Panc1 (cell line): ENCODE data around the gene NPHP4. TPM values are rescaled to one million over a fixed set of nuclear protein-coding genes. Genes with fewer than 3 reads are reported as not detected.

ENCODE experiments used
- ATAC-seq: fragments of 200-7000 bp; cut with Tn5 transposase; 2 replicates; pipeline ENCODE4 v1.9.1; 2020; ENCODE audit warnings: mild to moderate bottlenecking, moderate library complexity
- BruUV-seq: library from RNA; stranded (reverse); fragments of 400-500 nt; replicated peaks from 2 replicates; lab custom pipeline; 2021; lab: Mats Ljungman, UMichigan
- CTCF ChIA-PET: fragments of 300-600 bp; sonication (Branson Sonifier 250); formaldehyde crosslinking; loops from one replicate; lab custom pipeline; 2022; ENCODE audit warnings: antibody characterized with exemption; lab: Charles Lee
- POLR2A ChIA-PET: fragments of 300-600 bp; sonication (Branson Sonifier 250); formaldehyde crosslinking; loops from one replicate; lab custom pipeline; 2022; ENCODE audit warnings: antibody characterized with exemption; lab: Charles Lee
- DNase-seq: peaks from one replicate; pipeline ENCODE4 v3.0.0-alpha.2; 2010; ENCODE audit warnings: low read depth, low spot score
- H3K27ac ChIP-seq: 2 replicates; pipeline ENCODE4 v1.5.1; 2011; ENCODE audit warnings: mild to moderate bottlenecking, low read length, inconsistent platforms
- H3K27me3 ChIP-seq: fragments of 200-500 bp; sonication (Bioruptor generic); 2 replicates; pipeline ENCODE4 v1.6.0; 2014; ENCODE audit warnings: low read length, inconsistent platforms; ENCODE audit not compliant: control insufficient read depth, insufficient read depth
- H3K36me3 ChIP-seq: fragments of 200-500 bp; sonication (Bioruptor generic); 2 replicates; pipeline ENCODE4 v1.5.1; 2014; ENCODE audit warnings: inconsistent platforms, mild to moderate bottlenecking, low read length, moderate library complexity; ENCODE audit not compliant: control insufficient read depth, insufficient read depth
- H3K4me1 ChIP-seq: 2 replicates; pipeline ENCODE4 v1.5.1; 2011; ENCODE audit warnings: inconsistent platforms, mild to moderate bottlenecking, low read length, moderate library complexity; ENCODE audit not compliant: control insufficient read depth, insufficient read depth
- H3K4me3 ChIP-seq, 2 experiments: 2 replicates each; pipeline ENCODE4 v1.5.1; 2011 to 2012; ENCODE audit warnings: low read depth in 2 of 2, low read length in 2 of 2, mild to moderate bottlenecking in 2 of 2, inconsistent platforms in 1 of 2, moderate library complexity in 1 of 2
- H3K9me3 ChIP-seq: fragments of 200-500 bp; sonication (Bioruptor generic); 2 replicates; pipeline ENCODE4 v1.5.1; 2014; ENCODE audit warnings: low read depth, mild to moderate bottlenecking, inconsistent platforms, low read length, moderate library complexity; ENCODE audit not compliant: control insufficient read depth, insufficient read depth
- CTCF ChIP-seq: fragments of 450-650 bp; IDR thresholded peaks from 2 replicates; pipeline ENCODE4 v1.5.1; 2017; ENCODE audit warnings: mild to moderate bottlenecking
- POLR2AphosphoS5 ChIP-seq: IDR thresholded peaks from 2 replicates; pipeline ENCODE4 v1.6.1; 2012; ENCODE audit warnings: mild to moderate bottlenecking, low read depth, low read length, moderate library complexity
- SIN3A ChIP-seq: IDR thresholded peaks from 2 replicates; pipeline ENCODE4 v1.6.1; 2012; ENCODE audit warnings: low read depth, mild to moderate bottlenecking, low read length, moderate library complexity, borderline replicate concordance; ENCODE audit not compliant: insufficient read depth
- TCF7L2 ChIP-seq: IDR thresholded peaks from 2 replicates; pipeline ENCODE4 v1.6.1; 2011; ENCODE audit warnings: mild to moderate bottlenecking, low read depth, low read length, inconsistent platforms
- in situ Hi-C: cut with HindIII; loops from 2 replicates; pipeline ENCODE4 v1.10.0; 2016; ENCODE audit warnings: low sequenced_read_pairs, low pct_unique_long_range_greater_than_20kb
- intact Hi-C: fragments of 100-400 bp; cut with micrococcal nuclease; formaldehyde crosslinking; loops from one replicate; pipeline ENCODE4 v1.10.0; 2022; ENCODE audit not compliant: unreplicated experiment
- total RNA-seq: library from RNA; stranded (reverse); gene quantifications from one replicate; pipeline ENCODE4 v1.2.1, GENCODE V29; 2021; ENCODE audit not compliant: unreplicated experiment
- TF ChIP-seq, protein P1 (sequence below), 2 experiments: IDR thresholded peaks; 2 replicates each; pipeline ENCODE4 v1.6.1; 2011 to 2012; ENCODE audit warnings: low read depth in 2 of 2, control low read depth in 1 of 2, low read length in 1 of 2, mild to moderate bottlenecking in 1 of 2, moderate library complexity in 1 of 2; ENCODE audit not compliant: insufficient read depth in 1 of 2

Gene NPHP4
- total RNA-seq, 1 experiment from 2014 or later = 20.1 TPM

- no TSS peak for BruUV-seq
- in situ Hi-C loops = no loop called here
- intact Hi-C loops = no loop called here
Measured at GRCh38 chr1:5908461-5909375, 83.5 kb downstream of the NPHP4 start.

DNA sequence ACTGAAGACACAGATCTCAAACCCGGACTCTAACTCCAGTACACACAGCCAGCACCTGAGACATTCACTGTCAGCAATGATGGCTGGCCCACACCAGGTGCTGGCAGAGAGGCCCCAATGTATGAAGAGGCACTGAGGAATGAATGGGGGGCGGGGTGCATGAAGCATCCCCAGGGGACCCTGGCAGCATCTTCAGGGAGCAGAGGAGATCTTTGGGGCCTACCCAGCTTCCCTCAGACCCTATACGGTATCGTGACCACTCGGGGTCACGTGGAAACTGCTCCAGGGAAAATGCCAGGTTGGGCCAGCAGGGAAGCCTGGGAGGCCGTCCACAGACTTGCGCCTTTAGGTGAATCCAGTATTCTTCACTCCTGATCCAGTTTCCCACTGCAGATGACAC, 84.3 kb downstream of the NPHP4 start:
- H3K4me3 ChIP-seq = no peak overlapping the region
- no peaks in the 10 kb centered on the region for H3K9me3 ChIP-seq
- H3K4me1 ChIP-seq = no peaks in the 10 kb centered on the region
- BruUV-seq = no TSS peak
- ChIA-PET CTCF (no interaction called here), POLR2A (no interaction called here)
- TF ChIP-seq SIN3A = no peak
- TF ChIP-seq, protein P1, sequence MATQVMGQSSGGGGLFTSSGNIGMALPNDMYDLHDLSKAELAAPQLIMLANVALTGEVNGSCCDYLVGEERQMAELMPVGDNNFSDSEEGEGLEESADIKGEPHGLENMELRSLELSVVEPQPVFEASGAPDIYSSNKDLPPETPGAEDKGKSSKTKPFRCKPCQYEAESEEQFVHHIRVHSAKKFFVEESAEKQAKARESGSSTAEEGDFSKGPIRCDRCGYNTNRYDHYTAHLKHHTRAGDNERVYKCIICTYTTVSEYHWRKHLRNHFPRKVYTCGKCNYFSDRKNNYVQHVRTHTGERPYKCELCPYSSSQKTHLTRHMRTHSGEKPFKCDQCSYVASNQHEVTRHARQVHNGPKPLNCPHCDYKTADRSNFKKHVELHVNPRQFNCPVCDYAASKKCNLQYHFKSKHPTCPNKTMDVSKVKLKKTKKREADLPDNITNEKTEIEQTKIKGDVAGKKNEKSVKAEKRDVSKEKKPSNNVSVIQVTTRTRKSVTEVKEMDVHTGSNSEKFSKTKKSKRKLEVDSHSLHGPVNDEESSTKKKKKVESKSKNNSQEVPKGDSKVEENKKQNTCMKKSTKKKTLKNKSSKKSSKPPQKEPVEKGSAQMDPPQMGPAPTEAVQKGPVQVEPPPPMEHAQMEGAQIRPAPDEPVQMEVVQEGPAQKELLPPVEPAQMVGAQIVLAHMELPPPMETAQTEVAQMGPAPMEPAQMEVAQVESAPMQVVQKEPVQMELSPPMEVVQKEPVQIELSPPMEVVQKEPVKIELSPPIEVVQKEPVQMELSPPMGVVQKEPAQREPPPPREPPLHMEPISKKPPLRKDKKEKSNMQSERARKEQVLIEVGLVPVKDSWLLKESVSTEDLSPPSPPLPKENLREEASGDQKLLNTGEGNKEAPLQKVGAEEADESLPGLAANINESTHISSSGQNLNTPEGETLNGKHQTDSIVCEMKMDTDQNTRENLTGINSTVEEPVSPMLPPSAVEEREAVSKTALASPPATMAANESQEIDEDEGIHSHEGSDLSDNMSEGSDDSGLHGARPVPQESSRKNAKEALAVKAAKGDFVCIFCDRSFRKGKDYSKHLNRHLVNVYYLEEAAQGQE (IDR thresholded peaks at IDR 0.05; ENCODE audit: insufficient read depth in 1 of 2, low read depth in 2 of 2, low read length in 1 of 2) = no peak
- no peak for TF ChIP-seq POLR2AphosphoS5
- no peak for TF ChIP-seq TCF7L2
- TF ChIP-seq CTCF = no peak
- in situ Hi-C loops (no loop called here), intact Hi-C loops (no loop called here)
- no peaks in the 10 kb centered on the region for H3K27me3 ChIP-seq
- ATAC-seq (no peak), DNase-seq (no peak)
- H3K36me3 ChIP-seq = no peaks in the 10 kb centered on the region
- no peak overlapping the region for H3K27ac ChIP-seq

More at GRCh38 chr1:5908461-5909375, 83.5 kb downstream of the NPHP4 start:
- H3K4me1 ChIP-seq = no peaks in the 10 kb centered on the region
- DNase-seq (no peak), ATAC-seq (no peak)
- no peaks in the 10 kb centered on the region for H3K9me3 ChIP-seq
- no peaks in the 10 kb centered on the region for H3K36me3 ChIP-seq
- no peaks in the 10 kb centered on the region for H3K27me3 ChIP-seq
- TF ChIP-seq TCF7L2 = no peak
- no peak for TF ChIP-seq POLR2AphosphoS5
- TF ChIP-seq, protein P1 (IDR thresholded peaks at IDR 0.05; ENCODE audit: insufficient read depth in 1 of 2, low read depth in 2 of 2, low read length in 1 of 2) = no peak
- no peak for TF ChIP-seq CTCF
- no peak for TF ChIP-seq SIN3A
- H3K4me3 ChIP-seq = no peak overlapping the region
- no peak overlapping the region for H3K27ac ChIP-seq
- ChIA-PET POLR2A (no interaction called here), CTCF (no interaction called here)
